H1 (cell line): ENCODE results near the gene TCF7L1. TPM values are rescaled to one million over a fixed set of nuclear protein-coding genes. Genes with fewer than 3 reads are reported as not detected.

ENCODE experiments used
- CBX8 ChIP-seq: fragments of 300-800, 300-1000 bp; sonication (generic); IDR thresholded peaks from 2 replicates; pipeline ENCODE4 v1.7.1; 2016; ENCODE audit warnings: low read depth, low read length, borderline replicate concordance
- CTBP2 ChIP-seq: IDR thresholded peaks from 2 replicates; pipeline ENCODE4 v1.7.0; 2011; ENCODE audit warnings: borderline replicate concordance, mild to moderate bottlenecking, moderate library complexity, mixed read lengths, low read length; ENCODE audit not compliant: insufficient read depth, insufficient read length
- EGR1 ChIP-seq: IDR thresholded peaks from 2 replicates; pipeline ENCODE4 v1.6.1; 2011; ENCODE audit warnings: low read depth, low read length, borderline replicate concordance
- polyA plus RNA-seq, 7 experiments: library from polyadenylated mRNA; depleted of rRNA in 3 of 7; stranded (reverse) in 5 of 7; unstranded in 2 of 7; fragments of >200 nt in 5 of 7; fragments of 200-250 nt in 2 of 7; gene quantifications; 1 replicate in 5 of 7; 2 replicates in 1 of 7; 4 replicates in 1 of 7; pipeline versions ENCODE4 v1.2.1 to v1.2.3, GENCODE V29; 2011 to 2013; ENCODE audit warnings: missing spikeins in 2 of 7, mixed read lengths in 2 of 7
- total RNA-seq: library from RNA; stranded (reverse); fragmentation: NEBNext Ultra II Directional; extraction: Animal tissue kit (Norgen Biotek cat#: 25700); gene quantifications from 2 replicates; pipeline ENCODE4 v1.2.1, GENCODE V29; 2021
- TF ChIP-seq, protein P1 (sequence below): IDR thresholded peaks from 2 replicates; pipeline ENCODE4 v1.6.1; 2012; ENCODE audit warnings: low read length, inconsistent platforms

The TCF7L1 gene
- total and polyA plus RNA-seq, 2 of the 8 experiments (the other 6 are each of a cell fraction or from before 2014, with no cell fraction given), result 27.5 to 108 TPM

DNA sequence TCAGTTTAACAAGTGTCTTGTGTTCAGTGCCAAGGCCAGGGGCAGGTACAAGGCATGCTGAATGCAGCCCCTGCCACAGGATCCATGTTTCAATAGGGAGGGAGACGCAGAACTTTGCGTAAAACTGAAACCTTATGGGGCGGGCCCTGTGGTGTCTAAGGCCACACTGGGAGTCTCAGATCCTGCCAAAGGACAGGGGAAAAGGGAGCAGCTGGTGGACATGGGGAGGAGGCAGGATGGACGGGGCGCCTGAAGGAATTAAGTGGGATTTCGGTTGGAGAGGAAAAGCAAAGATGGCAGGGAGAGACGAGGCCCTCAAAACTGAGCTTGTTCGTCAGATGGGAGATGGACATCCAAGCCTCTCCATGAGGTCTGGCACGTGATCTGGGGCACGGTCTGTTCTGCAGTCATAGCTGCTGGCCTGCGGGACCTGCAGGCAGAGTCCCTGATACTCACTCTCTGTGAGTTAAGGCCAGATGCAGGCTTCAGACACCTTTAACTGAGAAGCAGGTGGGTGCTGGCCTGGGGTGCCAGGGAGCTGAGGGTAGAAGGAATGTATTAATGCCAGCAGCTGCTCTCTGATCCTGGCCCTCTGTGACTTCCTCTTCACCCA lies 48.8 kb downstream of the TCF7L1 start (continued):
- TF ChIP-seq CBX8 (no peak), EGR1 (no peak), CTBP2 (no peak)
- TF ChIP-seq, protein P1, sequence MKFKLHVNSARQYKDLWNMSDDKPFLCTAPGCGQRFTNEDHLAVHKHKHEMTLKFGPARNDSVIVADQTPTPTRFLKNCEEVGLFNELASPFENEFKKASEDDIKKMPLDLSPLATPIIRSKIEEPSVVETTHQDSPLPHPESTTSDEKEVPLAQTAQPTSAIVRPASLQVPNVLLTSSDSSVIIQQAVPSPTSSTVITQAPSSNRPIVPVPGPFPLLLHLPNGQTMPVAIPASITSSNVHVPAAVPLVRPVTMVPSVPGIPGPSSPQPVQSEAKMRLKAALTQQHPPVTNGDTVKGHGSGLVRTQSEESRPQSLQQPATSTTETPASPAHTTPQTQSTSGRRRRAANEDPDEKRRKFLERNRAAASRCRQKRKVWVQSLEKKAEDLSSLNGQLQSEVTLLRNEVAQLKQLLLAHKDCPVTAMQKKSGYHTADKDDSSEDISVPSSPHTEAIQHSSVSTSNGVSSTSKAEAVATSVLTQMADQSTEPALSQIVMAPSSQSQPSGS, result no peak
